ENCODE measurements around the gene LPXN.

- TF ChIP-seq CTCF (IDR thresholded peaks at IDR 0.05), result no peak
- no peak for TF ChIP-seq TCF7L2 (IDR thresholded peaks at IDR 0.05; ENCODE audit: low read depth, low read length)
- no peak for TF ChIP-seq POLR2AphosphoS5 (IDR thresholded peaks at IDR 0.05; ENCODE audit: low read depth, low read length)
- no peak for TF ChIP-seq REST (IDR thresholded peaks at IDR 0.05; ENCODE audit: insufficient read depth in 1 of 2, low read depth in 2 of 2, low read length in 1 of 2)
- no peak for TF ChIP-seq SIN3A (IDR thresholded peaks at IDR 0.05; ENCODE audit: borderline replicate concordance, insufficient read depth, low read depth, low read length)
Measured at GRCh38 chr11:58580311-58580710, 4.7 kb upstream of the LPXN start.

Data from Panc1 (cell line).